ENCODE results near the gene IGLL1.
"Not testable (repeated sequence)": the region's sequence is repeated elsewhere in the genome, so short reads cannot be mapped to it uniquely, and the experiment has no call there.

IGLL1 gene

GRCh38 chr22:23591201-23591791 lies 11.2 kb upstream of the IGLL1 start:
- peak; percentile 23 to 31 for DNase-seq

GRCh38 chr22:23583836-23584235 lies 3.7 kb upstream of the IGLL1 start:
- no peak for DNase-seq

- DNase-seq = no peak
Observed at GRCh38 chr22:23583153-23583552, 3.1 kb upstream of the IGLL1 start.

GRCh38 chr22:23581260-23581650 lies 1.2 kb upstream of the IGLL1 start:
- no peak for DNase-seq

- no peak for DNase-seq
Observed at GRCh38 chr22:23580576-23581259, 628 bp upstream of the IGLL1 start.

GRCh38 chr22:23579280-23579679 lies 810 bp downstream of the IGLL1 start:
- DNase-seq = no peak

GRCh38 chr22:23578306-23578705 lies 1.8 kb downstream of the IGLL1 start:
- DNase-seq = no peak

- no peak for DNase-seq
Observed at GRCh38 chr22:23576681-23577080, 3.4 kb downstream of the IGLL1 start.

GRCh38 chr22:23575601-23576000 lies 4.5 kb downstream of the IGLL1 start:
- DNase-seq = no peak

- DNase-seq = no peak
Observed at GRCh38 chr22:23574877-23575276, 5.2 kb downstream of the IGLL1 start.

- DNase-seq = no peak
Observed at GRCh38 chr22:23574371-23574811, 5.7 kb downstream of the IGLL1 start.

GRCh38 chr22:23573701-23574235 lies 6.3 kb downstream of the IGLL1 start:
- not testable (repeated sequence) for DNase-seq

- DNase-seq = not testable (repeated sequence)
Observed at GRCh38 chr22:23573106-23573505, 7.0 kb downstream of the IGLL1 start.

GRCh38 chr22:23571486-23571885 lies 8.6 kb downstream of the IGLL1 start:
- DNase-seq = no peak

- DNase-seq = no peak
Observed at GRCh38 chr22:23570681-23571080, 9.4 kb downstream of the IGLL1 start.

- DNase-seq = no peak
Observed at GRCh38 chr22:23569716-23570115, 10.4 kb downstream of the IGLL1 start.

GRCh38 chr22:23569291-23569690 lies 10.8 kb downstream of the IGLL1 start:
- DNase-seq = no peak

GRCh38 chr22:23566705-23567475 lies 13.2 kb downstream of the IGLL1 start:
- no peak for DNase-seq

- no peak for DNase-seq
Observed at GRCh38 chr22:23565915-23566704, 14.0 kb downstream of the IGLL1 start.

GRCh38 chr22:23565305-23565914 lies 14.7 kb downstream of the IGLL1 start:
- peak in 1 of 2 experiments; percentile 14 for DNase-seq

GRCh38 chr22:23564276-23564675 lies 15.8 kb downstream of the IGLL1 start:
- no peak for DNase-seq

GRCh38 chr22:23563111-23563510 lies 17.0 kb downstream of the IGLL1 start:
- DNase-seq = no peak
